ENCODE measurements around the gene TTC33. TPM values are rescaled to one million over a fixed set of nuclear protein-coding genes. Genes with fewer than 3 reads are reported as not detected.

Gene TTC33
- total RNA-seq, 1 experiment from 2014 or later: 12.6 TPM

GRCh38 chr5:40480392-40480791, 275.4 kb downstream of the TTC33 start:
- no peak overlapping the region for H3K4me3 ChIP-seq (ENCODE audit: low read depth in 2 of 2, low read length in 2 of 2)
- DNase-seq (ENCODE audit: low read depth, low spot score) (no peak), ATAC-seq (no peak)
- TF ChIP-seq REST (IDR thresholded peaks at IDR 0.05; ENCODE audit: insufficient read depth in 1 of 2, low read depth in 2 of 2, low read length in 1 of 2) (no peak), SIN3A (IDR thresholded peaks at IDR 0.05; ENCODE audit: borderline replicate concordance, insufficient read depth, low read depth, low read length) (no peak), POLR2AphosphoS5 (IDR thresholded peaks at IDR 0.05; ENCODE audit: low read depth, low read length) (no peak), CTCF (IDR thresholded peaks at IDR 0.05) (no peak), TCF7L2 (IDR thresholded peaks at IDR 0.05; ENCODE audit: low read depth, low read length) (no peak)
- ChIA-PET CTCF (no interaction called here), POLR2A (no interaction called here)
- intact Hi-C loops (cut with micrococcal nuclease; ENCODE audit: unreplicated experiment) (no loop called here), in situ Hi-C loops (cut with HindIII; ENCODE audit: low pct_unique_long_range_greater_than_20kb, low sequenced_read_pairs) (no loop called here)
- H3K9me3 ChIP-seq (ENCODE audit: control insufficient read depth, insufficient read depth, low read depth, low read length): no peaks in the 10 kb centered on the region
- peaks cover 3% of the 10 kb centered on the region for H3K4me1 ChIP-seq (ENCODE audit: control insufficient read depth, insufficient read depth, low read length)
- BruUV-seq (replicated peaks): no TSS peak
- no peaks in the 10 kb centered on the region for H3K27me3 ChIP-seq (ENCODE audit: control insufficient read depth, insufficient read depth, low read length)
- H3K36me3 ChIP-seq (ENCODE audit: control insufficient read depth, insufficient read depth, low read length): no peaks in the 10 kb centered on the region
- no peak overlapping the region for H3K27ac ChIP-seq (ENCODE audit: low read length)

- BruUV-seq (replicated peaks): no TSS peak
- ATAC-seq (no peak), DNase-seq (ENCODE audit: low read depth, low spot score) (no peak)
- no peaks in the 10 kb centered on the region for H3K27me3 ChIP-seq (ENCODE audit: control insufficient read depth, insufficient read depth, low read length)
- ChIA-PET CTCF (no interaction called here), POLR2A (no interaction called here)
- no peaks in the 10 kb centered on the region for H3K36me3 ChIP-seq (ENCODE audit: control insufficient read depth, insufficient read depth, low read length)
- no peak for TF ChIP-seq REST (IDR thresholded peaks at IDR 0.05; ENCODE audit: insufficient read depth in 1 of 2, low read depth in 2 of 2, low read length in 1 of 2)
- no peak for TF ChIP-seq SIN3A (IDR thresholded peaks at IDR 0.05; ENCODE audit: borderline replicate concordance, insufficient read depth, low read depth, low read length)
- TF ChIP-seq TCF7L2 (IDR thresholded peaks at IDR 0.05; ENCODE audit: low read depth, low read length): no peak
- TF ChIP-seq POLR2AphosphoS5 (IDR thresholded peaks at IDR 0.05; ENCODE audit: low read depth, low read length): no peak
- TF ChIP-seq CTCF (IDR thresholded peaks at IDR 0.05): no peak
- intact Hi-C loops (cut with micrococcal nuclease; ENCODE audit: unreplicated experiment): no loop called here
- H3K27ac ChIP-seq (ENCODE audit: low read length): no peak overlapping the region
- in situ Hi-C loops (cut with HindIII; ENCODE audit: low pct_unique_long_range_greater_than_20kb, low sequenced_read_pairs): no loop called here
- peaks cover 3% of the 10 kb centered on the region for H3K4me1 ChIP-seq (ENCODE audit: control insufficient read depth, insufficient read depth, low read length)
- H3K9me3 ChIP-seq (ENCODE audit: control insufficient read depth, insufficient read depth, low read depth, low read length): no peaks in the 10 kb centered on the region
- H3K4me3 ChIP-seq (ENCODE audit: low read depth in 2 of 2, low read length in 2 of 2): no peak overlapping the region
These were observed 275.8 kb downstream of the TTC33 start for GRCh38 chr5:40479939-40480338.
